Kidney (tissue), 14 donors: ENCODE results near the gene FBN2. TPM values are rescaled to one million over a fixed set of nuclear protein-coding genes. Genes with fewer than 3 reads are reported as not detected.

Experiments used
- DNase-seq, 5 donors: peaks; one replicate each; pipeline ENCODE4 v3.0.0-alpha.2; 2013 to 2020
- FAIRE-seq: peaks from 2 replicates; lab custom pipeline; 2012; peaks lifted over from hg19 to GRCh38; lab: Jason Lieb, UNC
- H3K27ac ChIP-seq, 2 donors: one replicate each; pipeline ENCODE4 v1.7.0; 2013; ENCODE audit warnings: low read depth in 2 of 2, low read length in 2 of 2, inconsistent platforms in 1 of 2
- H3K27me3 ChIP-seq: one replicate; pipeline ENCODE4 v1.7.1; 2013; ENCODE audit warnings: low read length, inconsistent platforms; ENCODE audit not compliant: control insufficient read depth, insufficient read depth
- H3K36me3 ChIP-seq, 3 donors: one replicate each; pipeline versions ENCODE4 v1.7.0 to v1.7.1; 2013; ENCODE audit warnings: low read length in 3 of 3, control low read depth in 1 of 3, inconsistent platforms in 1 of 3; ENCODE audit not compliant: insufficient read depth in 3 of 3, control insufficient read depth in 2 of 3
- H3K4me1 ChIP-seq, 3 donors: one replicate each; pipeline versions ENCODE4 v1.7.0 to v1.7.1; 2013; ENCODE audit warnings: low read length in 3 of 3, inconsistent platforms in 1 of 3, low read depth in 1 of 3; ENCODE audit not compliant: control insufficient read depth in 2 of 3, insufficient read depth in 2 of 3
- H3K4me3 ChIP-seq, 3 donors: one replicate each; pipeline versions ENCODE4 v1.7.0 to v1.8.1; 2013; ENCODE audit warnings: low read length in 3 of 3, control low read depth in 1 of 3, inconsistent platforms in 1 of 3
- H3K9ac ChIP-seq, 3 donors: one replicate each; pipeline versions ENCODE4 v1.7.0 to v1.7.1; 2013; ENCODE audit warnings: low read length in 3 of 3, control low read depth in 1 of 3, inconsistent platforms in 1 of 3
- H3K9me3 ChIP-seq, 3 donors: one replicate each; pipeline versions ENCODE4 v1.7.0 to v1.7.1; 2013; ENCODE audit warnings: low read length in 3 of 3, control low read depth in 1 of 3, inconsistent platforms in 1 of 3; ENCODE audit not compliant: control insufficient read depth in 2 of 3, insufficient read depth in 1 of 3
- CTCF ChIP-seq: IDR thresholded peaks from 3 replicates; pipeline ENCODE4 v1.5.1; 2012; ENCODE audit warnings: mild to moderate bottlenecking, moderate library complexity, borderline replicate concordance; ENCODE audit not compliant: insufficient read depth; ENCODE audit errors: extremely low read depth
- intact Hi-C: fragments of 100-400 bp; cut with DNase I; formaldehyde crosslinking; loops from one replicate; pipeline ENCODE4 v1.11.1; 2022
- polyA plus RNA-seq: library from polyadenylated mRNA; stranded (reverse); fragments of 350-450 nt; fragmentation: Illumina TruSeq; extraction: RNeasy Lipid Tissue Mini Kit (QIAGEN cat#74804); gene quantifications from one replicate; pipeline ENCODE4 v1.2.3, GENCODE V29; 2014; ENCODE audit warnings: low read depth, low replicate concordance; ENCODE audit not compliant: insufficient read depth
- total RNA-seq: library from RNA; stranded (reverse); fragmentation: NEBNext Ultra II Directional; extraction: Animal tissue kit (Norgen Biotek cat#: 25700); gene quantifications from one replicate; pipeline ENCODE4 v1.2.1, GENCODE V29; 2021
- donor health status: control.
- donor health status: control.
- donor health status: control.
- donor health status: control.
- donor health status: control.
- donor health status: DM: yes; HTN: yes; CAD: no.
- donor health status: Normal renal cell carcinoma (clear cell type).

FBN2 gene
- total and polyA plus RNA-seq, 2 donors from 2014 or later, result 0.11 to 1.0 TPM

GRCh38 chr5:128579639-128580038, 41.6 kb upstream of the FBN2 start:
- no peaks in the 10 kb centered on the region for H3K9me3 ChIP-seq
- H3K4me1 ChIP-seq, result no peaks in the 10 kb centered on the region
- TF ChIP-seq CTCF, result no peak
- H3K9ac ChIP-seq, result no peak overlapping the region
- intact Hi-C loops, result no loop called here
- H3K4me3 ChIP-seq, result no peak overlapping the region
- no peaks in the 10 kb centered on the region for H3K27me3 ChIP-seq
- no peak for DNase-seq
- no peak overlapping the region for H3K27ac ChIP-seq
- H3K36me3 ChIP-seq, result no peaks in the 10 kb centered on the region
- FAIRE-seq, result no peak

- no peaks in the 10 kb centered on the region for H3K36me3 ChIP-seq
- FAIRE-seq (no peak), DNase-seq (no peak)
- intact Hi-C loops, result no loop called here
- H3K9ac ChIP-seq, result no peak overlapping the region
- H3K27me3 ChIP-seq, result no peaks in the 10 kb centered on the region
- no peak overlapping the region for H3K4me3 ChIP-seq
- H3K9me3 ChIP-seq, result no peaks in the 10 kb centered on the region
- H3K27ac ChIP-seq, result no peak overlapping the region
- TF ChIP-seq CTCF, result no peak
- no peaks in the 10 kb centered on the region for H3K4me1 ChIP-seq
These were observed 41.0 kb upstream of the FBN2 start for GRCh38 chr5:128579093-128579492.

GRCh38 chr5:128574041-128574440, 36.0 kb upstream of the FBN2 start:
- DNase-seq, result no peak
- no peaks in the 10 kb centered on the region for H3K4me1 ChIP-seq
- no peak for FAIRE-seq
- no peaks in the 10 kb centered on the region for H3K27me3 ChIP-seq
- no peak overlapping the region for H3K4me3 ChIP-seq
- intact Hi-C loops, result no loop called here
- TF ChIP-seq CTCF, result no peak
- no peaks in the 10 kb centered on the region for H3K36me3 ChIP-seq
- H3K9ac ChIP-seq, result no peak overlapping the region
- H3K9me3 ChIP-seq, result no peaks in the 10 kb centered on the region
- no peak overlapping the region for H3K27ac ChIP-seq

GRCh38 chr5:128572930-128573319, 34.9 kb upstream of the FBN2 start:
- FAIRE-seq, result no peak
- Histone ChIP-seq H3K27me3 (no peaks in the 10 kb centered on the region), H3K9me3 (no peaks in the 10 kb centered on the region), H3K36me3 (no peaks in the 10 kb centered on the region), H3K9ac (no peak overlapping the region), H3K4me1 (no peaks in the 10 kb centered on the region), H3K4me3 (no peak overlapping the region), H3K27ac (no peak overlapping the region)
- no peak for DNase-seq
- no peak for TF ChIP-seq CTCF
- intact Hi-C loops, result no loop called here
